ENCODE results near the gene TOX3. TPM values are rescaled to one million over a fixed set of nuclear protein-coding genes. Genes with fewer than 3 reads are reported as not detected.
A peak's percentile ranks its signal among the peaks of the same experiment; 100 is the strongest.

The TOX3 gene
- total and polyA plus RNA-seq, 2 of the 13 experiments (the other 11 are each of a cell fraction or from before 2014, with no cell fraction given), result 14.5 to 98.6 TPM

GRCh38 chr16:52515068-52515671 lies 31.8 kb downstream of the TOX3 start:
- H3K9me3 ChIP-seq (ENCODE audit: low read length), result no peaks in the 10 kb centered on the region
- in situ Hi-C loops (cut with HindIII; ENCODE audit: extremely low pct_ligation_motif_present, low pct_unique_long_range_greater_than_20kb), result no loop called here
- ATAC-seq, result no peak

More at GRCh38 chr16:52515068-52515671, 31.8 kb downstream of the TOX3 start:
- CTCF ChIA-PET (ENCODE audit: low intra/inter-chr PET ratio, low total read pairs), result no interaction called here
- BruUV-seq (replicated peaks), result no TSS peak
- no peak for DNase-seq (ENCODE audit: low spot score)
- Histone ChIP-seq H3K9ac (ENCODE audit: insufficient read depth, low read depth, low read length) (no peak overlapping the region), H3K27ac (ENCODE audit: extremely low read length, insufficient read depth, low read length) (no peak overlapping the region), H2AFZ (ENCODE audit: low read length) (no peak overlapping the region), H3K36me3 (replicated peaks in 1 of 2; ENCODE audit: control insufficient read depth in 1 of 2, insufficient read depth in 2 of 2, low read length in 2 of 2) (peaks cover 9 to 33% of the 10 kb centered on the region in 2 experiments), H4K20me1 (ENCODE audit: insufficient read depth, low read length) (peaks cover 49% of the 10 kb centered on the region), H3K79me2 (ENCODE audit: insufficient read depth, low read length) (peaks cover 82% of the 10 kb centered on the region), H3K4me3 (replicated peaks in 1 of 3; ENCODE audit: insufficient read depth in 1 of 3, low read depth in 2 of 3, low read length in 3 of 3) (no peak overlapping the region), H3K27me3 (ENCODE audit: control insufficient read depth in 1 of 2, insufficient read depth in 2 of 2, low read length in 2 of 2) (no peaks in the 10 kb centered on the region), H3K4me1 (ENCODE audit: insufficient read depth, low read length) (peaks cover 25% of the 10 kb centered on the region), H3K4me2 (ENCODE audit: low read depth, low read length) (no peak overlapping the region)
- no peak for FAIRE-seq
- POLR2A ChIA-PET, result interaction anchor here (0.9 to 1.5 kb wide), 7 partner anchors 15 to 97 kb away, joined by 3 to 5 read pairs (median 4); no protein-coding TSS in a partner anchor
- no peak for TF ChIP-seq ZNF432 (CRISPR knock-in tag; IDR thresholded peaks at IDR 0.05; ENCODE audit: borderline replicate concordance)
- peak; percentile 64 for TF ChIP-seq RBM22 (optimal IDR thresholded peaks at IDR 0.05; ENCODE audit: low read length)
- TF ChIP-seq EHMT2 (IDR thresholded peaks at IDR 0.05; ENCODE audit: borderline replicate concordance, low read depth, low read length), result peak; percentile 88
- no peak for TF ChIP-seq ZNF816 (CRISPR knock-in tag; IDR thresholded peaks at IDR 0.05; ENCODE audit: borderline replicate concordance)
- peak; percentile 47 to 94 for TF ChIP-seq REST (IDR thresholded peaks at IDR 0.05; ENCODE audit: borderline replicate concordance in 1 of 2, low read depth in 1 of 2, low read length in 2 of 2)
- TF ChIP-seq MIER2 (CRISPR knock-in tag; IDR thresholded peaks at IDR 0.05), result peak; percentile 93
- intact Hi-C loops (cut with micrococcal nuclease; ENCODE audit: unreplicated experiment), result no loop called here
- 96% methylated on average over 4 of the region's 4 CpGs for WGBS (ENCODE audit: low lambda C conversion rate)
